Right lobe of liver (tissue), 6 donors: ENCODE measurements around the gene CDKN1A. TPM values are rescaled to one million over a fixed set of nuclear protein-coding genes. Genes with fewer than 3 reads are reported as not detected.
A peak's percentile ranks its signal among the peaks of the same experiment; 100 is the strongest.
"Not testable (repeated sequence)": the region's sequence is repeated elsewhere in the genome, so short reads cannot be mapped to it uniquely, and the experiment has no call there.

Source experiments
- ATAC-seq, 4 donors: fragments of 200-7000 bp; cut with Tn5 transposase; one replicate each; pipeline ENCODE4 v1.9.1; 2020; ENCODE audit warnings: mild to moderate bottlenecking in 4 of 4, moderate library complexity in 4 of 4
- DNase-seq, 3 donors: peaks; one replicate each; pipeline ENCODE4 v3.0.0-alpha.2; 2020
- H3K27ac ChIP-seq, 3 donors: fragments of 200-600 bp; one replicate each; pipeline ENCODE4 v1.8.0; 2022
- H3K27me3 ChIP-seq, 2 donors: fragments of 200-600 bp; one replicate each; pipeline ENCODE4 v1.8.0; 2022
- H3K36me3 ChIP-seq, 4 donors: fragments of 200-600 bp; sonication (generic) in 1 of 4; one replicate each; pipeline versions ENCODE4 v1.5.1 to v1.8.0; 2017 to 2022; ENCODE audit warnings: control low read depth in 1 of 4
- H3K4me1 ChIP-seq, 4 donors: fragments of 200-600 bp; sonication (generic) in 1 of 4; one replicate each; pipeline versions ENCODE4 v1.5.1 to v1.8.0; 2017 to 2022; ENCODE audit warnings: control low read depth in 1 of 4
- H3K4me3 ChIP-seq, 3 donors: fragments of 200-600 bp; one replicate each; pipeline ENCODE4 v1.8.0; 2022
- H3K9me3 ChIP-seq, 4 donors: fragments of 200-600 bp; sonication (generic) in 1 of 4; one replicate each; pipeline versions ENCODE4 v1.5.1 to v1.8.0; 2017 to 2022; ENCODE audit warnings: control low read depth in 1 of 4
- CTCF ChIP-seq, 4 donors: fragments of 200-600 bp in 3 of 4; fragments of 450-650 bp in 1 of 4; IDR thresholded peaks; one replicate each; pipeline versions ENCODE4 v1.5.1 to v1.8.0; 2016 to 2022; ENCODE audit warnings: antibody characterized with exemption in 4 of 4, mild to moderate bottlenecking in 2 of 4
- POLR2A ChIP-seq: fragments of 450-650 bp; IDR thresholded peaks from one replicate; pipeline ENCODE4 v1.6.1; 2017; ENCODE audit warnings: antibody characterized with exemption, mild to moderate bottlenecking
- WGBS: methylation state at CpG from one replicate; pipeline ENCODE4 v1.1.6; 2018; ENCODE audit warnings: low coverage, low lambda C conversion rate; ENCODE audit not compliant: insufficient coverage; ENCODE audit errors: missing lambda C conversion rate; 5-methylcytosine and 5-hydroxymethylcytosine counted together
- intact Hi-C, 2 donors: fragments of 100-400 bp; cut with DNase I; formaldehyde crosslinking; loops; one replicate each; pipeline versions ENCODE4 v1.11.2 to v1.14.1; 2022
- total RNA-seq, 6 experiments: library from RNA; depleted of rRNA in 2 of 6; stranded (reverse); fragments of >200 nt in 2 of 6; fragmentation: NEBNext Ultra II Directional in 3 of 6; extraction: Animal tissue kit (Norgen Biotek cat#: 25700) in 3 of 6; gene quantifications; one replicate each; pipeline versions ENCODE4 v1.1.0 to v1.2.4, GENCODE V29; 2016 to 2023
- donor health status: DM: no; HTN: yes; CAD: no.
- donor health status: DM: no; HTN: no; CAD: no.
- donor health status: DM: no; HTN: no; CAD: no.
- donor health status: DM: no; HTN: yes; CAD: no.
- donor health status: DM: no; HTN: yes; CAD: no.

The CDKN1A gene
- total RNA-seq, 6 experiments from 2014 or later: 20.0 to 124 (median 58.6) TPM

GRCh38 chr6:36722879-36723278 is 44.4 kb downstream of the CDKN1A start:
- intact Hi-C loops: no loop called here
- Histone ChIP-seq H3K27ac (no peak overlapping the region), H3K9me3 (no peaks in the 10 kb centered on the region), H3K4me3 (no peak overlapping the region), H3K27me3 (no peaks in the 10 kb centered on the region), H3K4me1 (no peaks in the 10 kb centered on the region), H3K36me3 (no peaks in the 10 kb centered on the region)
- TF ChIP-seq CTCF (IDR thresholded peaks at IDR 0.05): no peak
- TF ChIP-seq POLR2A: no peak
- DNase-seq (peak in 1 of 3 donors; percentile 27), ATAC-seq (no peak)
- WGBS: 83% methylated on average over 2 of the region's 2 CpGs

GRCh38 chr6:36723992-36724391 is 45.5 kb downstream of the CDKN1A start:
- ATAC-seq, H3K27me3 ChIP-seq, H3K36me3 ChIP-seq, H3K27ac ChIP-seq, H3K4me1 ChIP-seq, DNase-seq, H3K4me3 ChIP-seq, intact Hi-C loops, H3K9me3 ChIP-seq: not testable (repeated sequence)
- 73% methylated on average over 4 of the region's 4 CpGs for WGBS

- H3K4me3 ChIP-seq: no peak overlapping the region
- no peaks in the 10 kb centered on the region for H3K36me3 ChIP-seq
- H3K4me1 ChIP-seq: no peaks in the 10 kb centered on the region
- TF ChIP-seq CTCF (IDR thresholded peaks at IDR 0.05) (peak; percentile 49 to 70 (median 58)), POLR2A (no peak)
- DNase-seq (peak; percentile 76 to 86 (median 78)), ATAC-seq (peak; percentile 91 to 96 (median 92))
- 45% methylated on average over 12 of the region's 13 CpGs for WGBS
- H3K27ac ChIP-seq: no peak overlapping the region
- H3K9me3 ChIP-seq: no peaks in the 10 kb centered on the region
- H3K27me3 ChIP-seq: no peaks in the 10 kb centered on the region
- intact Hi-C loops: no loop called here
Observed at GRCh38 chr6:36724514-36725390, 46.2 kb downstream of the CDKN1A start.

GRCh38 chr6:36725581-36725980 is 47.1 kb downstream of the CDKN1A start:
- no peak for DNase-seq
- ATAC-seq: no peak
- TF ChIP-seq POLR2A (no peak), CTCF (IDR thresholded peaks at IDR 0.05) (no peak)

GRCh38 chr6:36727505-36728021 is 49.0 kb downstream of the CDKN1A start:
- ATAC-seq (no peak), DNase-seq (no peak)
- intact Hi-C loops: no loop called here
- H3K4me1 ChIP-seq: no peaks in the 10 kb centered on the region
- no peaks in the 10 kb centered on the region for H3K27me3 ChIP-seq
- no peak for TF ChIP-seq CTCF (IDR thresholded peaks at IDR 0.05)
- TF ChIP-seq POLR2A: no peak
- WGBS: 100% methylated on average over 1 of the region's 7 CpGs
- no peak overlapping the region for H3K27ac ChIP-seq
- H3K9me3 ChIP-seq: no peaks in the 10 kb centered on the region
- H3K36me3 ChIP-seq: no peaks in the 10 kb centered on the region
- no peak overlapping the region for H3K4me3 ChIP-seq

More at GRCh38 chr6:36725581-36725980, 47.1 kb downstream of the CDKN1A start:
- H3K4me3 ChIP-seq: no peak overlapping the region
- intact Hi-C loops: no loop called here
- no peaks in the 10 kb centered on the region for H3K27me3 ChIP-seq
- no peaks in the 10 kb centered on the region for H3K36me3 ChIP-seq
- no peaks in the 10 kb centered on the region for H3K4me1 ChIP-seq
- 87% methylated on average over 7 of the region's 7 CpGs for WGBS
- no peak overlapping the region for H3K27ac ChIP-seq
- no peaks in the 10 kb centered on the region for H3K9me3 ChIP-seq
